HuH-7.5 (cell line): ENCODE measurements around the gene EYA2.
"Not testable (repeated sequence)": the region's sequence is repeated elsewhere in the genome, so short reads cannot be mapped to it uniquely, and the experiment has no call there.

Experiments used
- DNase-seq: peaks from one replicate; pipeline ENCODE4 v3.0.0; 2011; ENCODE audit warnings: low spot score

The EYA2 gene

GRCh38 chr20:46895906-46896242 lies 1.2 kb downstream of the EYA2 start:
- no peak for DNase-seq

- DNase-seq: no peak
Observed at GRCh38 chr20:46897328-46897880, 2.8 kb downstream of the EYA2 start.

- no peak for DNase-seq
Observed at GRCh38 chr20:46898423-46898822, 3.8 kb downstream of the EYA2 start.

DNA sequence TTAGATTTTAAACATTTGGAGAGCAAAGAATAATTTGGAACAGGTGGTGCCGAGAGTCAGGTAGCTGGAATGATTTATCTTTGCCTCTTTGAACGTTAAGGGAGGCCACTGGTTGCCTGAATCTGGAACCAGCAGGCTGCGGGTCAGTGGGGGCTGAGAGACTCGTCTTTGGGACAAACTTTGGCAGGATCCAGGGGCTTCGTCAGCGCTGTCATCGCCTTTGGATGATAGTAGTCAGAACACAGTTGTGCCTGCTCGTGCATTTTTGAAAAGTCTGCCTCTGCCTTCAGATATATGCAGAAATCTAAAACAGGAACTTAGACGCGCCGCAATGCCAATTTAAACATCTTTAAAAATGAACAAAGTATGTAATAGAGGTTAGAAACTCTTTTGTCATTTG lies 5.0 kb downstream of the EYA2 start:
- DNase-seq: no peak

GRCh38 chr20:46900086-46900485 lies 5.4 kb downstream of the EYA2 start:
- no peak for DNase-seq

GRCh38 chr20:46900826-46901225 lies 6.2 kb downstream of the EYA2 start:
- no peak for DNase-seq

- DNase-seq: no peak
Observed at GRCh38 chr20:46901638-46902037, 7.0 kb downstream of the EYA2 start.

GRCh38 chr20:46903256-46903655 lies 8.6 kb downstream of the EYA2 start:
- DNase-seq: no peak

DNA sequence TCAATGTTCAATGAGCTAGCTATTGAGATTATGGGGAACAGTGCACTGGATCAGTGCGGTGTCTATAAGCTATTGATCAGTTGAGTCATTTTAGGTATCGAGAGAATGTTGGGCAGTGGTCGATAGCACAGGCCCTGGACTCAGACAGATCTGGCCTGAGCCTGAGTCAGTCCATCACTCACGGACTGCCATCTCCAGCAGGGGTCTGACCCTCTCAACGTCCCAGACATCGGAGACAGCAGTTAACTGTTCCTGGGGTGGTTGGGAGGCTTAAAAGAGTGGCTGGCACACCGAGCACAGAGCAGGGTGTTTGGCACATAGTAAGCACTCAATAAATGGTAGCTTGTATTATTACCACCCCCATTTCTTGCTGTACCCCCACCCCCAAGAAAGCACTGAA lies 9.3 kb downstream of the EYA2 start:
- DNase-seq: no peak

GRCh38 chr20:46905364-46906125 lies 10.9 kb downstream of the EYA2 start:
- DNase-seq: no peak

- DNase-seq: no peak
Observed at GRCh38 chr20:46913329-46914044, 18.8 kb downstream of the EYA2 start.

GRCh38 chr20:46914789-46915379 lies 20.2 kb downstream of the EYA2 start:
- no peak for DNase-seq

DNA sequence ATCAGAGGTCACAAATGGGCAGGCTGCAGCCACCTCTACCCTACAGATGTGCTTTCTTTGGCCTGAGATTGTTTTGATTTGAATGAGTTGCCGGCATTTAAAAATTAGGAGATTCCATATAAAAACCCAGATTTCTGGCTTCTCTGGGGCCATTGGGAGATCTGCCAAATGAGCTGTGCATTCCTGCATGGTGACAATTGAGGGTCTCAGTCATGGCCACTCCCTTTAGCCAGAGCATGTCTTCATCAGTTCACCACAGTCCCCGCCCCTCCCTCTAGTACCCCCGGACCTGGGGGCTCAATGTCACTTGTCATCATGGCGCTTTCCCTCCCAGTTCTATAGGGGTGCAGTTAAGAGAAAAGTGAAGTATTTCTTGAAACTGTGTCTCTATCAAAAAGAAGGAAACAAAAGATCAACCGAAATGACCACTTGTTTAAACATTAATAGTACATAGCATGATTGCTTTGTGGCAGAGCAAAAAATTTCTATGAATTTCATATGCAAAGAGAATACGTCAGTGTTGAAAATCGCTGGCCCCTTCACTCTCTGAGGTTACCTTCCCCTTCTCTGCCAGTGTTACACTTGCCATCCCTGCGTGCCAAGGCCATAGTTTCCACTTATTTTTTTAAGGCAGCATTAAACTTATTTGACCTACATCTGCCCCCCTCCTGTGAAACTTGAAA lies 21.1 kb downstream of the EYA2 start:
- no peak for DNase-seq

DNA sequence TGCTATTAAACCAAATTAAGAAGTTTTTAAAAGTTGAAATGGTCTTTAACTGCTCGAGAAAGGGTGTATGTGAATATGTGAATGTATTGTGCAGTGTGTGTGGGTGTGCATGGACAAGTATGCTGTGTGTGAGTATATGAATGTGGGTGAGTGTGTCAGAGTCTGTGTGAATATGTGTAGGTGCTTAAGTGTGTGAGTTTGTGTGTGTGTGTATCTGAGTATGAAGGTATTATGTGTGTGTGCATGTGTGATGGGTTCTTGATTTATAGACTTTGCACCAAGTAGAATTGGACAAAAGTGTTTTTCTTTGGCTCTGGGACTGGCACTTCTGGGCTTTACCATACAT lies 21.6 kb downstream of the EYA2 start:
- DNase-seq: no peak

DNA sequence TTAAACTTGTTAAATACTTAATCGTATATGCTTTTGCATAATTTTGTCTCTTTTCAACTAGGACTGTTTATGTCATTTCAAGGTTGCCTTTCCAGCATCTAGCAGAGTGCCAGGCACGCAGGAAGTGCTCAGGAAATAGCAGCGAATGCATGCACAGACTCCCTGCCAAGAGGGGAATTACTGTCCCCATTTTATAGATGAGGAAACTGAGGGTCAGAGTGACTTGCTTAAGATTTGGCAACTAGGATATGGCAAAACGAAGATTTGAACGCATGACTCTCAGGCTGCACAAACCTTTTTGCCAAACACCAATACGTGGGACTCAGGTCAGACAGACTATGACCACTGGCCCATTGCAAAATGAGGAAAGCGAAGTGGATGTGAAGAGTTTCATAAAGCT lies 22.5 kb downstream of the EYA2 start:
- no peak for DNase-seq

DNA sequence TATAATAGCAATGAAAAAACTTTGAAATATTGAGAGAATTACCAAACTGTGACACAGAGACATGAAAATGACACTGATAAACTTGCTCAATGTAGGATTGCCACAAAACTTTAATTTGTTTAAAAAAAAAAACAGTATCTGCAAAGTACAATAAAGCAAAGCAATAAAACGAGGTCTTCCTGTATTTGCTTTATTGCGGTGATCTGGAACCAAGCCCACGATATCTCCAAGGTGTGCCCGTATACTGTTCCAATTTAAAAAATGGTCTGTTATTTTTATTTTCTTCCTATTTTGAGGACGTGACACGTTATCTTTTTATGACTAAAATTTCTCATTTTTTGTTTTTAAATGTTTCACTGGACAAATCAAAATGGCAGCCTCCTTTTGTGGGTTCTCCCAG lies 25.5 kb downstream of the EYA2 start:
- no peak for DNase-seq

- not testable (repeated sequence) for DNase-seq
Observed at GRCh38 chr20:46922841-46923240, 28.2 kb downstream of the EYA2 start.

- DNase-seq: no peak
Observed at GRCh38 chr20:46923550-46923949, 28.9 kb downstream of the EYA2 start.

DNA sequence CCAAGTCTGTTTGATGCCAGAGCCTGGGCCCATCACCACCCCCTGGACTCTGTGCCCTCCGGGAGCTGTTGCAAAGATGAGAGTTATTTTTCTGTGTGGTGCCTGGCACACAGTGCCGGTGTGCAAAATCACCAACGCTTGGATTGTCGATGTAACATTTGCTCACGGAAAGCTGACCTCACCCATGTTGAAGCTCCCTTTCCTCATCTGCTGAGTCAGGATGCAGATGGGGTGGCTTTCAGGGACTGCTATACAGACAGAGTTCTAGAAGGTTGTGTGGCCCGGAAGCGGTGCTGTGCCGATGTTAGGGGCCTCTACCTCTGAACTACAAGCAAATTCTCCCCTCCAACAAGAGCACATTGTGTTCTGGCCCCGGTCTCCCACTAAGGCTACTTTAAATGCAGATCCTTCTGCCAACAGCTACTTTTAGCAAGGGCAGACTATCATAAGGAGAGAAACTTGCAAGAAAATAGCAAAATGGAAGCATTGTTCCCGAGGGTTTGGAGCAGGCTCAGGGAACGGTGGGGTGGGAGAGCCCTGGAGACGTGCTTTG lies 34.0 kb downstream of the EYA2 start:
- DNase-seq: no peak

GRCh38 chr20:46929902-46930301 lies 35.3 kb downstream of the EYA2 start:
- no peak for DNase-seq

GRCh38 chr20:46930640-46931339 lies 36.1 kb downstream of the EYA2 start:
- no peak for DNase-seq

GRCh38 chr20:46931699-46932098 lies 37.1 kb downstream of the EYA2 start:
- no peak for DNase-seq
